Activated CD8-positive, alpha-beta memory T cell treated with anti-CD3 and anti-CD28 coated beads, Interleukin-2, amount 50 U/mL, for 24 hours (primary cell): Measurements from ENCODE around the gene SLC4A11.

ENCODE experiments used
- DNase-seq: peaks from one replicate; pipeline ENCODE4 v3.0.0-alpha.2; 2020; ENCODE audit errors: extremely low read depth

SLC4A11 gene

GRCh38 chr20:3239026-3239866, at the start of gene SLC4A11:
Gene SLC4A11, minus strand, starts transcription at chr20:3239190. Its CDS starts 53 bp downstream, at chr20:3239137.
- no peak for DNase-seq

GRCh38 chr20:3283222-3283820, 44.3 kb upstream of the SLC4A11 start:
- no peak for DNase-seq

- no peak for DNase-seq
Observed at GRCh38 chr20:3282271-3283221, 43.6 kb upstream of the SLC4A11 start.

GRCh38 chr20:3281437-3281836, 42.4 kb upstream of the SLC4A11 start:
- DNase-seq: no peak

GRCh38 chr20:3279761-3280160, 40.8 kb upstream of the SLC4A11 start:
- no peak for DNase-seq

- no peak for DNase-seq
Observed at GRCh38 chr20:3277686-3278465, 38.9 kb upstream of the SLC4A11 start.

- DNase-seq: no peak
Observed at GRCh38 chr20:3276680-3277015, 37.7 kb upstream of the SLC4A11 start.

GRCh38 chr20:3275966-3276679, 37.1 kb upstream of the SLC4A11 start:
- no peak for DNase-seq

- DNase-seq: no peak
Observed at GRCh38 chr20:3275064-3275935, 36.3 kb upstream of the SLC4A11 start.

- no peak for DNase-seq
Observed at GRCh38 chr20:3273371-3273770, 34.4 kb upstream of the SLC4A11 start.

- DNase-seq: no peak
Observed at GRCh38 chr20:3270051-3270450, 31.1 kb upstream of the SLC4A11 start.

- no peak for DNase-seq
Observed at GRCh38 chr20:3262566-3262965, 23.6 kb upstream of the SLC4A11 start.

- DNase-seq: no peak
Observed at GRCh38 chr20:3258429-3258828, 19.4 kb upstream of the SLC4A11 start.

GRCh38 chr20:3255728-3256127, 16.7 kb upstream of the SLC4A11 start:
- DNase-seq: no peak

GRCh38 chr20:3251806-3252205, 12.8 kb upstream of the SLC4A11 start:
- no peak for DNase-seq

- DNase-seq: no peak
Observed at GRCh38 chr20:3250091-3250504, 11.1 kb upstream of the SLC4A11 start.

GRCh38 chr20:3248993-3249347, 10.0 kb upstream of the SLC4A11 start:
- DNase-seq: no peak

GRCh38 chr20:3248167-3248992, 9.4 kb upstream of the SLC4A11 start:
- DNase-seq: no peak

GRCh38 chr20:3247638-3248037, 8.6 kb upstream of the SLC4A11 start:
- no peak for DNase-seq
